Epidermal melanocyte (primary cell): ENCODE measurements around the gene KLF1.

Source experiments
- DNase-seq: peaks from one replicate; pipeline ENCODE4 v3.0.0; 2011; ENCODE audit warnings: low spot score; ENCODE audit not compliant: insufficient read length

Gene KLF1

GRCh38 chr19:12838182-12838885 is 48.7 kb downstream of the KLF1 start, which contains the start of gene MAST1:
TSS of gene MAST1 (plus strand) at chr19:12838515. CDS start at chr19:12838573, 58 bp downstream.
- DNase-seq: peak; percentile 12

GRCh38 chr19:12837225-12837624 is 49.8 kb downstream of the KLF1 start:
- DNase-seq: no peak

- no peak for DNase-seq
Observed at GRCh38 chr19:12836529-12836863, 50.5 kb downstream of the KLF1 start.

- DNase-seq: peak; percentile 20
Observed at GRCh38 chr19:12834976-12835757, 51.8 kb downstream of the KLF1 start.

- no peak for DNase-seq
Observed at GRCh38 chr19:12834566-12834943, 52.4 kb downstream of the KLF1 start, which contains the start of gene RTBDN. TSS of gene RTBDN (minus strand) at chr19:12834579. CDS start at chr19:12829979, 4,600 bp downstream.
